Keratinocyte (primary cell): Measurements from ENCODE around the gene RNASE8. TPM values are rescaled to one million over a fixed set of nuclear protein-coding genes. Genes with fewer than 3 reads are reported as not detected.
A peak's percentile ranks its signal among the peaks of the same experiment; 100 is the strongest.

Experiments
- DNase-seq: peaks from one replicate; pipeline ENCODE4 v3.0.0-alpha.2; 2011; ENCODE audit warnings: low read depth, missing footprints, low spot score
- FAIRE-seq: peaks from 2 replicates; lab custom pipeline; 2011; peaks lifted over from hg19 to GRCh38; lab: Jason Lieb, UNC
- H2AFZ ChIP-seq: 2 replicates; pipeline ENCODE4 v1.6.0; 2012; ENCODE audit warnings: low read length, control low read depth, inconsistent platforms; ENCODE audit not compliant: control insufficient read depth
- H3K27ac ChIP-seq: 2 replicates; pipeline ENCODE4 v1.5.1; 2011; ENCODE audit warnings: low read length; ENCODE audit not compliant: control insufficient read depth, insufficient read depth
- H3K27me3 ChIP-seq: 3 replicates; pipeline ENCODE4 v1.6.0; 2011; ENCODE audit warnings: low read length; ENCODE audit not compliant: control insufficient read depth, insufficient read depth; ENCODE audit errors: extremely low read depth
- H3K36me3 ChIP-seq, 2 experiments: 2 replicates in 1 of 2; 3 replicates in 1 of 2; pipeline ENCODE4 v1.5.1; 2011; ENCODE audit warnings: low read length in 2 of 2, mild to moderate bottlenecking in 1 of 2; ENCODE audit not compliant: control insufficient read depth in 2 of 2, insufficient read depth in 2 of 2; ENCODE audit errors: extremely low read depth in 1 of 2
- H3K4me1 ChIP-seq: 3 replicates; pipeline ENCODE4 v1.5.1; 2011; ENCODE audit warnings: low read length; ENCODE audit not compliant: control insufficient read depth, insufficient read depth; ENCODE audit errors: extremely low read depth
- H3K4me2 ChIP-seq: 3 replicates; pipeline ENCODE4 v1.6.0; 2011; ENCODE audit warnings: low read depth, low read length; ENCODE audit not compliant: control insufficient read depth, insufficient read depth; ENCODE audit errors: extremely low read depth
- H3K4me3 ChIP-seq, 3 experiments: fragments of 200-600 bp in 1 of 3; sonication (generic) in 1 of 3; 2 replicates in 2 of 3; 3 replicates in 1 of 3; pipeline ENCODE4 v1.5.1; 2011 to 2016; ENCODE audit warnings: low read length in 3 of 3, mild to moderate bottlenecking in 3 of 3, control low read depth in 2 of 3, inconsistent platforms in 1 of 3, low read depth in 1 of 3, mixed read lengths in 1 of 3, mixed run types in 1 of 3, moderate library complexity in 1 of 3; ENCODE audit not compliant: control insufficient read depth in 2 of 3, insufficient read depth in 2 of 3; ENCODE audit errors: extremely low read depth in 1 of 3
- H3K79me2 ChIP-seq: 2 replicates; pipeline ENCODE4 v1.6.0; 2012; ENCODE audit warnings: low read length; ENCODE audit not compliant: control insufficient read depth, insufficient read depth
- H3K9ac ChIP-seq: 3 replicates; pipeline ENCODE4 v1.6.0; 2011; ENCODE audit warnings: low read length; ENCODE audit not compliant: control insufficient read depth, insufficient read depth; ENCODE audit errors: extremely low read depth
- H3K9me1 ChIP-seq: 3 replicates; pipeline ENCODE4 v1.6.0; 2011; ENCODE audit warnings: low read length; ENCODE audit not compliant: control insufficient read depth, insufficient read depth; ENCODE audit errors: extremely low read depth
- H3K9me3 ChIP-seq: 2 replicates; pipeline ENCODE4 v1.5.1; 2012; ENCODE audit warnings: low read depth, low read length; ENCODE audit not compliant: control insufficient read depth
- H4K20me1 ChIP-seq: 3 replicates; pipeline ENCODE4 v1.6.0; 2011; ENCODE audit warnings: low read length; ENCODE audit not compliant: control insufficient read depth, insufficient read depth; ENCODE audit errors: extremely low read depth
- CTCF ChIP-seq, 3 experiments: IDR thresholded peaks in 1 of 3; conservative IDR thresholded peaks in 1 of 3; optimal IDR thresholded peaks in 1 of 3; 2 replicates in 2 of 3; 3 replicates in 1 of 3; pipeline versions ENCODE3 to v1.5.1; 2011; ENCODE audit warnings: low read length in 3 of 3, mild to moderate bottlenecking in 3 of 3, moderate library complexity in 2 of 3, control low read depth in 1 of 3, inconsistent platforms in 1 of 3; ENCODE audit not compliant: insufficient read depth in 2 of 3; ENCODE audit errors: extremely low read depth in 1 of 3
- EZH2 ChIP-seq: IDR thresholded peaks from one replicate; pipeline ENCODE4 v1.6.1; 2012; ENCODE audit warnings: inconsistent platforms, mild to moderate bottlenecking, low read length, moderate library complexity
- dilution Hi-C: fragments of 300-500 bp; cut with MboI; formaldehyde crosslinking; loops from one replicate; pipeline ENCODE4 v1.7.0; 2020; ENCODE audit warnings: low sequenced_read_pairs; ENCODE audit not compliant: extremely low pct_ligation_motif_present
- polyA plus RNA-seq, 5 experiments: library from polyadenylated mRNA; depleted of rRNA in 3 of 5; stranded (reverse) in 3 of 5; stranded (forward) in 1 of 5; unstranded in 1 of 5; fragments of >200 nt; gene quantifications; 1 replicate in 1 of 5; 2 replicates in 3 of 5; 3 replicates in 1 of 5; pipeline versions ENCODE4 v1.2.1 to v1.2.3, GENCODE V29; 2011 to 2012; ENCODE audit warnings: missing spikeins in 2 of 5, low read depth in 1 of 5, low replicate concordance in 1 of 5

The RNASE8 gene
- polyA plus RNA-seq, 1 donor (not counting 4 experiments of a cell fraction or from before 2014, with no cell fraction given), result not detected

GRCh38 chr14:21011136-21011535 lies 46.5 kb upstream of the RNASE8 start:
- Histone ChIP-seq H3K4me1 (no peaks in the 10 kb centered on the region), H3K4me2 (no peak overlapping the region), H3K79me2 (no peaks in the 10 kb centered on the region), H3K9me1 (no peaks in the 10 kb centered on the region), H4K20me1 (no peaks in the 10 kb centered on the region), H3K9me3 (no peaks in the 10 kb centered on the region), H3K27me3 (no peaks in the 10 kb centered on the region), H3K4me3 (no peak overlapping the region), H3K27ac (no peak overlapping the region), H3K36me3 (no peaks in the 10 kb centered on the region), H2AFZ (no peak overlapping the region), H3K9ac (no peak overlapping the region)
- dilution Hi-C loops, result no loop called here
- TF ChIP-seq EZH2, result no peak
- TF ChIP-seq CTCF (optimal IDR thresholded peaks at IDR 0.05 in 1 of 3, IDR thresholded peaks at IDR 0.05 in 1 of 3, conservative IDR thresholded peaks at IDR 0.05 in 1 of 3; ENCODE audit: extremely low read depth in 1 of 3, insufficient read depth in 2 of 3, low read length in 3 of 3), result no peak
- DNase-seq, result no peak
- FAIRE-seq, result no peak

DNA sequence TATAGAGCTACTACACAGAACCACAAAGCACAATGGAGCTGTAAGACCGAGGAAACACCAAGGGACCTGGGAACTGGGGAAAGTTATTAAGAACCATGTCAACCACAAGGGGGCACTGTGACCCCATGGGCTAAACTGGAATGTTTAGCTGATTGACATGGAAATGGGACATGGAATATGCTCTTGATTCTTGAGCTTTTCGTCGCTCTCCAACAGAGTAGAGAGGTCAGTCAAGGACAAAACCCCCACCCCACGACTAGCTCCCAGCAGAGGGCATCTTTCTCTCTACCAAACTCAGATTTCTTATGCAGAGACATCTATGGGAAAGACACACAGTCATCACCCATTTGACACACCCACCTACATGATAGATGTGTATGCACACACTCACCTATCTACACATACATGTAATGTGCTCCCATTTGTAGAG lies 42.8 kb upstream of the RNASE8 start:
- Histone ChIP-seq H3K27ac (no peak overlapping the region), H3K4me2 (no peak overlapping the region), H3K4me1 (no peaks in the 10 kb centered on the region), H3K9ac (no peak overlapping the region), H3K9me1 (no peaks in the 10 kb centered on the region), H3K27me3 (no peaks in the 10 kb centered on the region), H4K20me1 (no peaks in the 10 kb centered on the region), H3K36me3 (no peaks in the 10 kb centered on the region), H3K79me2 (no peaks in the 10 kb centered on the region), H3K4me3 (no peak overlapping the region), H2AFZ (no peak overlapping the region), H3K9me3 (no peaks in the 10 kb centered on the region)
- DNase-seq (peak; percentile 59), FAIRE-seq (peak; percentile 90)
- peak; percentile 89 to 92 (median 90) for TF ChIP-seq CTCF (optimal IDR thresholded peaks at IDR 0.05 in 1 of 3, IDR thresholded peaks at IDR 0.05 in 1 of 3, conservative IDR thresholded peaks at IDR 0.05 in 1 of 3; ENCODE audit: extremely low read depth in 1 of 3, insufficient read depth in 2 of 3, low read length in 3 of 3)
- no peak for TF ChIP-seq EZH2
- dilution Hi-C loops, result no loop called here
